ENCODE measurements around the gene ANKRD13B. TPM values are rescaled to one million over a fixed set of nuclear protein-coding genes. Genes with fewer than 3 reads are reported as not detected.

ANKRD13B gene
- total RNA-seq, 1 donor from 2014 or later, result 123 TPM

DNA sequence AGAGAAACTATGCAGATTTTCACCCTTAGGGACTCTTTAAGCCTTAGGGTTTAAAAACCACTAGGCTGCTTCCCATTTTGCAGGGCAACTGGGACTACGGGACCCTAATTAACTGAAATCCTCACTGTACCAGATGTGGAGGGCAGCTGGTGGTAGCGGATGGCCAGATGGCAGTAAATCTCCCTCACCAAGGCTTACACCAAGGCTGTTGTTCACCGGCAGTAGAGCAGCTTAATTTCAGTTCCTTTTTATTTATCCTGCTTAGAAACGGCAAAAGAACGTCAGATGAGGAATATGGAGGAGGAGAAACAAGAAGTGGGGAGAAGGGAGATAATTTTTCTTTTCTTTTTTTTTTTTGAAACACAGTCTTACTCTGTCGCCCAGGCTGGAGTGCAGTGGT, 32.6 kb upstream of the ANKRD13B start:
- Mint-ChIP-seq H3K4me3 (ENCODE audit: unreplicated experiment) (peak overlapping the region; percentile 47), H3K27me3 (ENCODE audit: unreplicated experiment) (peaks cover 7% of the 10 kb centered on the region), H3K9me3 (ENCODE audit: unreplicated experiment) (peaks cover 11% of the 10 kb centered on the region), H3K4me1 (ENCODE audit: low read depth, unreplicated experiment) (peaks cover 20% of the 10 kb centered on the region), H3K27ac (ENCODE audit: unreplicated experiment) (peak overlapping the region; percentile 88), H3K36me3 (ENCODE audit: unreplicated experiment) (no peaks in the 10 kb centered on the region)
- peak; percentile 66 for DNase-seq
- TF ChIP-seq, protein P1, sequence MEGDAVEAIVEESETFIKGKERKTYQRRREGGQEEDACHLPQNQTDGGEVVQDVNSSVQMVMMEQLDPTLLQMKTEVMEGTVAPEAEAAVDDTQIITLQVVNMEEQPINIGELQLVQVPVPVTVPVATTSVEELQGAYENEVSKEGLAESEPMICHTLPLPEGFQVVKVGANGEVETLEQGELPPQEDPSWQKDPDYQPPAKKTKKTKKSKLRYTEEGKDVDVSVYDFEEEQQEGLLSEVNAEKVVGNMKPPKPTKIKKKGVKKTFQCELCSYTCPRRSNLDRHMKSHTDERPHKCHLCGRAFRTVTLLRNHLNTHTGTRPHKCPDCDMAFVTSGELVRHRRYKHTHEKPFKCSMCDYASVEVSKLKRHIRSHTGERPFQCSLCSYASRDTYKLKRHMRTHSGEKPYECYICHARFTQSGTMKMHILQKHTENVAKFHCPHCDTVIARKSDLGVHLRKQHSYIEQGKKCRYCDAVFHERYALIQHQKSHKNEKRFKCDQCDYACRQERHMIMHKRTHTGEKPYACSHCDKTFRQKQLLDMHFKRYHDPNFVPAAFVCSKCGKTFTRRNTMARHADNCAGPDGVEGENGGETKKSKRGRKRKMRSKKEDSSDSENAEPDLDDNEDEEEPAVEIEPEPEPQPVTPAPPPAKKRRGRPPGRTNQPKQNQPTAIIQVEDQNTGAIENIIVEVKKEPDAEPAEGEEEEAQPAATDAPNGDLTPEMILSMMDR (IDR thresholded peaks at IDR 0.05; ENCODE audit: partially characterized antibody, unreplicated experiment), result no peak

DNA sequence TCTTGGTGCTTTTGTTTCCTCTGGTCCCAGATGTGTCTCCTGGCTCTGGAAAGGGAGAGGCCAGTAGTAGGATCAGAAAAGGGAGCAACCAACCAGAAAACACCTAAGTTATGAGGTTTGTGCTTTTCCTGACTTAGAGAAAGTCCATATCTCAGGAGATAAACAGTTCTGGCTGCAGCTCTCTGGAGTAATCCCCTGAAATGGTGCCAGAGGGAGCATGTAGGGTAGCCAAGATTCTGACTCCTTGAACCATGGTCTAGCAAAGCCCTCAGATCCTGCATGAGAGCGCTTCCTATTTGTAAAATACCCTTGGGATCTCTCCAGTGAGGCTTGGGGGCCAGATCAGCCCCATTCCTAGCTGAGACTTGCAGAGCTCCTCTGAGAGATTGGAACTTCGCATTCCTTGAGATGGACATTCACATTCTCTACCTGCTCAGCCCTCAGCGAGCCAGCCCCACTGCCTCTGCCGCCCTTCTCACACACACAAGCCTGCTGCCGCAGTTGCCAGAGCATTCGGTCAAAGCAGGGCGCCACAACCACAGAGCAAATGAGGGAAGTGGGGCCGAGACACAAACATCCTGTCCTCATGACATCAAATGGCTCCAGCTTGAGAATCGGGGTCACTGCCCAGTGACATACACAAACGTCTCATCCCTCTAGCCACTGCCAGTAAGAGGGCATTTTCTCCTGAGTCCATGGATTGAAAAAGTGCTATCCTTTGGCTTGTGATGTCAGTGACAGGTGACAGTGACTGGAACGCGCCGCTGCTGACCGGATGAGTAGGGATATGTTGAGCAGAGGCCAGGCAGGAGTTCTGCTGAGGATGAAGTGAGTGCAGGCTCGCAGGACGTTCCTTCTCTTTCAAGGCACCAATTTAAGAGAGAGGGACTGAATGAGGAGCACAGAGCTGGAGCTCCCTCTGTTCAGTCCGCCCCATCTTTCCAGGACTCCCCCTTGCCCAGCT, 31.1 kb upstream of the ANKRD13B start:
- no peak for DNase-seq

DNA sequence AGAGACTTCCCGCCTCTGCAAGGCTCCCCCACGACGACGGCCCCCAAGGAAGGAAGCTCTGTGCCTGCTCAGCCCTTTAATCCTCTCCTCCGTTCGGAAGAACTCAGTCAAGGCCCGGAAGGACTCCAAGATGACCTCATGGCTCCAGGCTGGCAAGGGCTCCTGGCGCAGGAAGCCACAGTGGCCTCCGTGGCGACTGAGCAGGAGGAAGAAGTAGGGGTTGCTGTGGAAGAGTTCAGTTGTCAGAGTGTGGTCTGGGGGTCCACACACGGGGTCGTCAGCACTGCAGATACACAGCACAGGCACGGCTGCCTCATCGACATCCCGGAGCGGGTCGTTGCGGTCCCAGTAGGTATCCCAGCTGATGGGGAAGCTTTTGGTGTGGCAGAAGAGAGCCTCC, 30.3 kb upstream of the ANKRD13B start:
- H3K27me3 Mint-ChIP-seq (ENCODE audit: unreplicated experiment), result peaks cover 7% of the 10 kb centered on the region
- H3K4me1 Mint-ChIP-seq (ENCODE audit: low read depth, unreplicated experiment), result peaks cover 20% of the 10 kb centered on the region
- H3K27ac Mint-ChIP-seq (ENCODE audit: unreplicated experiment), result peak overlapping the region; percentile 33
- H3K4me3 Mint-ChIP-seq (ENCODE audit: unreplicated experiment), result no peak overlapping the region
- DNase-seq, result no peak
- no peaks in the 10 kb centered on the region for H3K36me3 Mint-ChIP-seq (ENCODE audit: unreplicated experiment)
- peaks cover 11% of the 10 kb centered on the region for H3K9me3 Mint-ChIP-seq (ENCODE audit: unreplicated experiment)
- TF ChIP-seq, protein P1 (IDR thresholded peaks at IDR 0.05; ENCODE audit: partially characterized antibody, unreplicated experiment), result no peak

More for the DNA sequence above, 31.1 kb upstream of the ANKRD13B start:
- Mint-ChIP-seq H3K9me3 (ENCODE audit: unreplicated experiment) (peaks cover 11% of the 10 kb centered on the region), H3K27me3 (ENCODE audit: unreplicated experiment) (peaks cover 7% of the 10 kb centered on the region), H3K36me3 (ENCODE audit: unreplicated experiment) (no peaks in the 10 kb centered on the region), H3K4me3 (ENCODE audit: unreplicated experiment) (no peak overlapping the region), H3K4me1 (ENCODE audit: low read depth, unreplicated experiment) (peaks cover 20% of the 10 kb centered on the region), H3K27ac (ENCODE audit: unreplicated experiment) (peak overlapping the region; percentile 33)
- TF ChIP-seq, protein P1 (IDR thresholded peaks at IDR 0.05; ENCODE audit: partially characterized antibody, unreplicated experiment), result no peak

DNA sequence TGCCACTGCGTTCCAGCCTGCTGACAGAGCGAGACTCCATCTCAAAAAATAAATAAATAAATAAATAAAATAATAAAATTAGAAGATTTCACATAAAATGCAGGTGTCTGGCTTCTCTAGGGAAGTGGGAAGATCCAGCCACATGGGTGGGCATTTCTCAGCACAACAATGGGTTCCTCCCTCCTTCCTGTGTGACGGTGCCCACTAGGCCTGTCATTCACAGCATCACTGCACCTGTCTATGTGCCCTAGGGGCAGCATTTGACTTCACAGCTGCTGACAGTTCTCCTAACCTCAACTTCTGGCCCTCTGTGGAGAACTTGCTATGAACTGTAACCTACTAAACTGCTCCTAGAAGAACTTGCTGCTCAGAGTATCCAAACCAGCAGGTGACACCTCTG, 29.1 kb upstream of the ANKRD13B start:
- H3K4me3 Mint-ChIP-seq (ENCODE audit: unreplicated experiment), result no peak overlapping the region
- DNase-seq, result no peak
- no peak overlapping the region for H3K27ac Mint-ChIP-seq (ENCODE audit: unreplicated experiment)
- TF ChIP-seq, protein P1 (IDR thresholded peaks at IDR 0.05; ENCODE audit: partially characterized antibody, unreplicated experiment), result no peak
- H3K27me3 Mint-ChIP-seq (ENCODE audit: unreplicated experiment), result peaks cover 10% of the 10 kb centered on the region
- peaks cover 22% of the 10 kb centered on the region for H3K4me1 Mint-ChIP-seq (ENCODE audit: low read depth, unreplicated experiment)
- H3K9me3 Mint-ChIP-seq (ENCODE audit: unreplicated experiment), result peaks cover 11% of the 10 kb centered on the region
- H3K36me3 Mint-ChIP-seq (ENCODE audit: unreplicated experiment), result no peaks in the 10 kb centered on the region
